B cell (primary cell): ENCODE data around the gene CTNNBL1. TPM values are rescaled to one million over a fixed set of nuclear protein-coding genes. Genes with fewer than 3 reads are reported as not detected.

Experiments used
- ATAC-seq: fragments of 200-7000 bp; cut with Tn5 transposase; one replicate; pipeline ENCODE4 v1.10.0; 2021; ENCODE audit warnings: low read depth, mild to moderate bottlenecking, moderate number of reproducible peaks, moderate library complexity
- CTCF ChIA-PET: fragments of 350-600 bp; sonication (Branson Sonifier 250); formaldehyde crosslinking; loops from one replicate; lab custom pipeline; 2021; ENCODE audit warnings: antibody characterized with exemption, inconsistent platforms; lab: Charles Lee
- POLR2A ChIA-PET: fragments of 350-600 bp; sonication (Branson Sonifier 250); formaldehyde crosslinking; loops from one replicate; lab custom pipeline; 2021; ENCODE audit warnings: antibody characterized with exemption; lab: Charles Lee
- DNase-seq: peaks from one replicate; pipeline ENCODE4 v3.0.0; 2013
- H2AFZ ChIP-seq: 2 replicates; pipeline ENCODE4 v1.6.1; 2012; ENCODE audit warnings: mild to moderate bottlenecking, low read depth, low read length; ENCODE audit not compliant: insufficient read depth, poor library complexity, severe bottlenecking
- H3K27ac ChIP-seq, 2 donors: 1 replicate in 1 of 2; 2 replicates in 1 of 2; pipeline ENCODE4 v1.5.1; 2012 to 2013; ENCODE audit warnings: low read length in 2 of 2, mild to moderate bottlenecking in 2 of 2, moderate library complexity in 1 of 2
- H3K27me3 ChIP-seq, 4 experiments: fragments of 200-600 bp in 1 of 4; sonication (generic) in 1 of 4; replicated peaks in 1 of 4; 1 replicate in 2 of 4; 2 replicates in 2 of 4; pipeline versions ENCODE4 v1.6.1 to v1.7.0; 2013 to 2016; ENCODE audit warnings: low read length in 3 of 4, mild to moderate bottlenecking in 2 of 4, mixed read lengths in 1 of 4, moderate library complexity in 1 of 4; ENCODE audit not compliant: insufficient read depth in 4 of 4, control insufficient read depth in 3 of 4; ENCODE audit errors: control extremely low read depth in 1 of 4
- H3K36me3 ChIP-seq, 2 experiments: replicated peaks in 1 of 2; 1 replicate in 1 of 2; 2 replicates in 1 of 2; pipeline versions ENCODE4 v1.6.1 to v1.7.1; 2013; ENCODE audit warnings: low read length in 1 of 2; ENCODE audit not compliant: insufficient read depth in 2 of 2, control insufficient read depth in 1 of 2; ENCODE audit errors: control extremely low read depth in 1 of 2, extremely low read depth in 1 of 2
- H3K4me1 ChIP-seq, 2 donors: fragments of 200-600 bp in 1 of 2; sonication (generic) in 1 of 2; 1 replicate in 1 of 2; 2 replicates in 1 of 2; pipeline versions ENCODE4 v1.5.1 to v1.6.1; 2013 to 2017; ENCODE audit warnings: low read length in 2 of 2; ENCODE audit not compliant: control insufficient read depth in 2 of 2, insufficient read depth in 2 of 2
- H3K4me2 ChIP-seq: replicated peaks from 2 replicates; pipeline ENCODE3; 2012; ENCODE audit warnings: mild to moderate bottlenecking, low read depth, low read length; ENCODE audit not compliant: poor library complexity, severe bottlenecking
- H3K4me3 ChIP-seq, 5 experiments: fragments of 200-600 bp in 1 of 5; sonication (generic) in 1 of 5; 1 replicate in 3 of 5; 2 replicates in 2 of 5; pipeline versions ENCODE4 v1.5.1 to v1.7.0; 2011 to 2016; ENCODE audit warnings: low read length in 4 of 5, mild to moderate bottlenecking in 4 of 5, low read depth in 2 of 5, control low read depth in 1 of 5, moderate library complexity in 1 of 5; ENCODE audit not compliant: insufficient read depth in 1 of 5; ENCODE audit errors: control extremely low read depth in 1 of 5, extremely low read depth in 1 of 5
- H3K79me2 ChIP-seq: fragments of 200-600 bp; sonication (generic); one replicate; pipeline ENCODE4 v1.6.0; 2016; ENCODE audit warnings: low read length; ENCODE audit not compliant: control insufficient read depth, insufficient read depth
- H3K9ac ChIP-seq: fragments of 200-600 bp; sonication (generic); 2 replicates; pipeline ENCODE4 v1.6.1; 2017; ENCODE audit warnings: mild to moderate bottlenecking, low read length, moderate library complexity
- H3K9me3 ChIP-seq, 3 donors: one replicate each; pipeline versions ENCODE4 v1.6.1 to v1.7.1; 2013; ENCODE audit warnings: low read length in 2 of 3; ENCODE audit not compliant: control insufficient read depth in 2 of 3, insufficient read depth in 1 of 3; ENCODE audit errors: control extremely low read depth in 1 of 3
- H4K20me1 ChIP-seq: 2 replicates; pipeline ENCODE4 v1.6.0; 2012; ENCODE audit warnings: mild to moderate bottlenecking, low read length; ENCODE audit not compliant: insufficient read depth, control insufficient read depth, poor library complexity, severe bottlenecking
- H3K27ac Mint-ChIP-seq: one replicate; pipeline ENCODE4 v1.8.0; 2021; ENCODE audit warnings: mixed read lengths
- H3K27me3 Mint-ChIP-seq: one replicate; pipeline ENCODE4 v1.8.0; 2021; ENCODE audit warnings: mixed read lengths
- H3K4me1 Mint-ChIP-seq: one replicate; pipeline ENCODE4 v1.8.0; 2021; ENCODE audit warnings: mixed read lengths
- H3K4me3 Mint-ChIP-seq: one replicate; pipeline ENCODE4 v1.8.0; 2021; ENCODE audit warnings: mixed read lengths
- H3K9me3 Mint-ChIP-seq: one replicate; pipeline ENCODE4 v1.8.0; 2022; ENCODE audit warnings: mixed read lengths; ENCODE audit not compliant: insufficient read depth
- EZH2 ChIP-seq: IDR thresholded peaks from 2 replicates; pipeline ENCODE4 v1.6.1; 2012; ENCODE audit warnings: borderline replicate concordance, low read depth, mild to moderate bottlenecking, moderate library complexity, low read length; ENCODE audit not compliant: insufficient read depth, poor library complexity, severe bottlenecking
- WGBS: methylation state at CpG from one replicate; pipeline ENCODE4 v1.1.5; 2013; ENCODE audit warnings: missing lambda C conversion rate; ENCODE audit not compliant: insufficient coverage; 5-methylcytosine and 5-hydroxymethylcytosine counted together
- intact Hi-C: fragments of 100-400 bp; cut with micrococcal nuclease; formaldehyde crosslinking; loops from one replicate; pipeline ENCODE4 v1.10.0; 2022
- polyA plus RNA-seq: library from polyadenylated mRNA; depleted of rRNA; stranded (reverse); fragments of >200 nt; gene quantifications from 2 replicates; pipeline ENCODE4 v1.2.3, GENCODE V29; 2012
- total RNA-seq, 2 donors: library from RNA; stranded (reverse); fragments of 120-200 nt in 1 of 2; gene quantifications; 1 replicate in 1 of 2; 2 replicates in 1 of 2; pipeline versions ENCODE4 v1.2.3 to v1.2.4, GENCODE V29; 2013 to 2022
- TF ChIP-seq, protein P1 (sequence below): fragments of 200-600 bp; IDR thresholded peaks from one replicate; pipeline ENCODE4 v1.8.0; 2022; ENCODE audit warnings: antibody characterized with exemption, mild to moderate bottlenecking

Gene CTNNBL1
- total and polyA plus RNA-seq, 2 donors (not counting 1 experiment from before 2014, with no cell fraction given) = 25.3 to 64.7 TPM

DNA sequence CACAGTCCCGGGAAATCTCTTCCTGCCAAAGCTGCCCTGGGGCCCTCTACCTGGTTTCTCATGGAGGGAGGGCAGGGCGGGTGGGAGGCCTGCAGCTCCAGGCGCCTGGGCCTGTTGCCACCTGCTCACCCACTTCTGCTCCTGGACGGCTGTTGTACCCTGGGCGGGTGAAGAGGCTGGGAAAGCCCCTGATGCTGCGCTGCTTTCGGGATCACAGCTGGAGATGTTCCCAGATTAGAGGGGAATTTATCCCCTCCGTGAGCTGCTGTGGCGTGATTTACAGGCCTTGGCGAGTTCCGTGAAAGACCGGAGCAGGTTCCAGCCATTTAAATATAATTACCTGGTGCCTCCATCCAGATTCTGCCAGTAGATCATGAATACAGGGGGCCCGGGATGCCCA is 196.8 kb downstream of the CTNNBL1 start:
- CTCF ChIA-PET = no interaction called here
- peaks cover 4% of the 10 kb centered on the region for H3K4me1 Mint-ChIP-seq
- WGBS = 93% methylated on average over 12 of the region's 13 CpGs

DNA sequence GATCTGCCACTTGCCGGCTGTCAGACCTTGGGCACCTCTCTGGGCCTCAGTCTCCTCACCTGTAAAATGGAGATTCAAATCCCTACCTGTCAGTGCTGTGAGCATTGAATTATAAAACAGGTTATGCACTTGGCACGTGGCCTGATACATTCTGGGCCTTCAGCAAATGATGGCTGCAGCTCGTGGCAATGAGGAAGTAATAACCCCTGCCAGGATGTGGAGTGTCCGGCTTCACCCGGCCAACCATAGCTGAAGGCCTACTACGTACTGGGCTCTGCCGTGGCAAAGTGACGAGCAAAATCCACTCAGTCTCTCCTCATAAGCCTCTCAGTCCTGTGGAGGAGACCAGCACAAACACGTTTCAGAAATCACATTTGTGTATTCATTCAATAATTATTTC is 198.2 kb downstream of the CTNNBL1 start:
- peaks cover 4% of the 10 kb centered on the region for H3K4me1 Mint-ChIP-seq

More for the DNA sequence above, 196.8 kb downstream of the CTNNBL1 start:
- no peaks in the 10 kb centered on the region for H3K36me3 ChIP-seq
- H3K9me3 Mint-ChIP-seq = no peaks in the 10 kb centered on the region
- H3K27ac ChIP-seq = no peak overlapping the region
- H3K27me3 ChIP-seq = no peaks in the 10 kb centered on the region
- no peaks in the 10 kb centered on the region for H3K27me3 Mint-ChIP-seq
- H4K20me1 ChIP-seq = no peaks in the 10 kb centered on the region
- DNase-seq (no peak), ATAC-seq (no peak)
- intact Hi-C loops = no loop called here
- POLR2A ChIA-PET = no interaction called here
- no peaks in the 10 kb centered on the region for H3K4me1 ChIP-seq
- no peak overlapping the region for H3K4me2 ChIP-seq
- no peak overlapping the region for H3K9ac ChIP-seq
- no peaks in the 10 kb centered on the region for H3K79me2 ChIP-seq
- no peaks in the 10 kb centered on the region for H3K9me3 ChIP-seq
- TF ChIP-seq, protein P1, sequence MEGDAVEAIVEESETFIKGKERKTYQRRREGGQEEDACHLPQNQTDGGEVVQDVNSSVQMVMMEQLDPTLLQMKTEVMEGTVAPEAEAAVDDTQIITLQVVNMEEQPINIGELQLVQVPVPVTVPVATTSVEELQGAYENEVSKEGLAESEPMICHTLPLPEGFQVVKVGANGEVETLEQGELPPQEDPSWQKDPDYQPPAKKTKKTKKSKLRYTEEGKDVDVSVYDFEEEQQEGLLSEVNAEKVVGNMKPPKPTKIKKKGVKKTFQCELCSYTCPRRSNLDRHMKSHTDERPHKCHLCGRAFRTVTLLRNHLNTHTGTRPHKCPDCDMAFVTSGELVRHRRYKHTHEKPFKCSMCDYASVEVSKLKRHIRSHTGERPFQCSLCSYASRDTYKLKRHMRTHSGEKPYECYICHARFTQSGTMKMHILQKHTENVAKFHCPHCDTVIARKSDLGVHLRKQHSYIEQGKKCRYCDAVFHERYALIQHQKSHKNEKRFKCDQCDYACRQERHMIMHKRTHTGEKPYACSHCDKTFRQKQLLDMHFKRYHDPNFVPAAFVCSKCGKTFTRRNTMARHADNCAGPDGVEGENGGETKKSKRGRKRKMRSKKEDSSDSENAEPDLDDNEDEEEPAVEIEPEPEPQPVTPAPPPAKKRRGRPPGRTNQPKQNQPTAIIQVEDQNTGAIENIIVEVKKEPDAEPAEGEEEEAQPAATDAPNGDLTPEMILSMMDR = no peak
- no peak for TF ChIP-seq EZH2
- no peak overlapping the region for H3K4me3 ChIP-seq
- no peak overlapping the region for H2AFZ ChIP-seq
- no peak overlapping the region for H3K4me3 Mint-ChIP-seq
- H3K27ac Mint-ChIP-seq = no peak overlapping the region

More for the DNA sequence above, 198.2 kb downstream of the CTNNBL1 start:
- CTCF ChIA-PET = no interaction called here
- Histone ChIP-seq H3K9ac (no peak overlapping the region), H3K9me3 (no peaks in the 10 kb centered on the region), H3K4me3 (no peak overlapping the region), H3K27ac (no peak overlapping the region), H3K4me1 (no peaks in the 10 kb centered on the region), H3K27me3 (no peaks in the 10 kb centered on the region), H4K20me1 (no peaks in the 10 kb centered on the region), H2AFZ (no peak overlapping the region), H3K79me2 (no peaks in the 10 kb centered on the region), H3K36me3 (no peaks in the 10 kb centered on the region), H3K4me2 (no peak overlapping the region)
- 37% methylated on average over 7 of the region's 9 CpGs for WGBS
- no peak for DNase-seq
- H3K9me3 Mint-ChIP-seq = no peaks in the 10 kb centered on the region
- no peak overlapping the region for H3K4me3 Mint-ChIP-seq
- no peak overlapping the region for H3K27ac Mint-ChIP-seq
- H3K27me3 Mint-ChIP-seq = no peaks in the 10 kb centered on the region
- POLR2A ChIA-PET = no interaction called here
- intact Hi-C loops = no loop called here
- ATAC-seq = no peak
- no peak for TF ChIP-seq EZH2
- TF ChIP-seq, protein P1 = no peak
